Activated CD8-positive, alpha-beta memory T cell treated with anti-CD3 and anti-CD28 coated beads, Interleukin-2, amount 50 U/mL, for 24 hours (primary cell): ENCODE results near the gene LRRC8D.

Experiments used
- DNase-seq: peaks from one replicate; pipeline ENCODE4 v3.0.0-alpha.2; 2020; ENCODE audit errors: extremely low read depth

Gene LRRC8D

DNA sequence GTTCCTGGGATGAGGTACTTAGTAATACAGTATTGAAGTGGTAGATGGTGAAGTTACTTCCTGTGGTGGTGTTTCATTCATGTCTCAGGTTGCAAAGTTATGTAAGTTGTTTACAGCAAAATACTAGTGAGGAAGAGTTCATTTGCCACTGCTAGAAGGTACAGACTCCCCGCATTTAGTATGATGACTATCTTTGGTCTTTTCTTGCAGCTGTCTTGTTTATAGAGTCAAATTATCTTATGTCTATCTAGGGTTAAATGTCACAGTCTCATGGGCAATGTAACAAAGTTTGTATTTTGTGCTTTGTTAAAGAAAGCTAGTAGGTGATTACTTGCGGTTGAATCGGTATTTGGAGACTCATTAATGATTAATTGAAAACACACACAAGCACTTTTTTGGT is 50.2 kb downstream of the LRRC8D start:
- no peak for DNase-seq

DNA sequence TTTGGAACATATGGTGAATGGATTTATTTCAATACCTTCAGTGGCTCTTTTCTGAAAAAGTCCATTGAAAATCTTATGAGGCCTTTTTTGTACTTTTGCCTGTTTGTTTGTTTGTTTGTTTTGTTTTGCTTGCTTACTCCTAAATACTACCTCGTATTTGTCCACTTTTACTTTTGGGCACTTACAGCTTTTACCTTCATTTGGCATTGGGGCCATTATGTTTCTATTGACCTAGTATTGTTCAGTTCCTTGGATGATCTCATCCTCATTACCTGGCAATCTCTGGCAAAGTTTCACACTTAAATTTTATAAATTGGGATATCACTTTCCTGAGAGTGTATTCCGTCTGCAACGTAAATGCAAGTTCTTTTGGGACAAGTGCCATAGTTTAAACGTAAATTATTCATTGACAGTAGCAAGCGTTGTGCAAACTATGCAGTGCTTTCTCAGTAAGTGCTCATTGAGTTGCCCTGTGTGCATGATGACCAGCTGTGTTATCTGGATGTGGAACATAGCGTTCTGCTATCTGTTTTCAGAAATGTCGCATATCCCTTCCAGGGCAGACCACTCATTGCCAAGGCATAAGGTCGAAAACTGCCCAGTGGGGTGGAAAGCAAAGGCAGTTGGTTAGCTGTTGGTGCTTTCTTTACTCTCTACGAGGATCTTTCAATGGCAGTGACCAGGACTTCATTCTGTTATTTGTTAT is 51.1 kb downstream of the LRRC8D start:
- DNase-seq: no peak

DNA sequence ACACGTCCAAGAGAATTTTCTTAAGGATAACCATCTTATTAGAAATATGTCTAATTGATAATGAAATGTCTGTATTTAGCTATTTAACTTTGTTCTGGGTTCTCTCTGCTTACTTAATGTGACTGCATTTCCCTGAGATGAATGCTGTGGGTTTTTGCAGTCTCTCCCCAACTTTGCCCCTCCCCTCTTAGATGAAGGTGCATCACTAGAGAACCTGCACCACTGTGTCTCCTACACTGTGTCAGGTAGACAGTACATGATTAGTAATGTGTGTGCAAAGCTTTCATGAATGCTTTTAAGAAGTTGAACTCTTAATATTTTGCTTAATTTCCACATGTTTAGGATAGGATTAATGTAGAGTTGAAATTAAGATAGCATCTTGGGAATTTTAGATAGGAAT is 51.7 kb downstream of the LRRC8D start:
- no peak for DNase-seq

DNA sequence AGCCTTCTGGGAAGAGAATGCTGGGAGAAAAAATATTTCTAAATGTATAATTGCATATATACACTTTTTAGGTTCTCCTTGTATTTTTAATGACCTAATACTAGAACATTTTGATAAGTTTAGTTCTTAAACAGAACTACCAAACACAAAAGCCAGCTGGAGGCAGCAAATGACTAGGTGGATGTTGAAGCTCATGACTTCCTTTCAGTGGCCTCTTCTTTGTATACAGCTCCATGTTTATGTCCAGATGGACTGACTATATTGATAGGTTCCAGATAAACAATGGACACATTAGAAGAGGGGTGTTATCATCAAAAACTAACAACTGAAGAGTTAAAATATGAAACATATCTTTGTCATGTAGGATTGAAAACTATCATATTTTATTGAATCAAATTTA is 52.5 kb downstream of the LRRC8D start:
- DNase-seq: no peak

DNA sequence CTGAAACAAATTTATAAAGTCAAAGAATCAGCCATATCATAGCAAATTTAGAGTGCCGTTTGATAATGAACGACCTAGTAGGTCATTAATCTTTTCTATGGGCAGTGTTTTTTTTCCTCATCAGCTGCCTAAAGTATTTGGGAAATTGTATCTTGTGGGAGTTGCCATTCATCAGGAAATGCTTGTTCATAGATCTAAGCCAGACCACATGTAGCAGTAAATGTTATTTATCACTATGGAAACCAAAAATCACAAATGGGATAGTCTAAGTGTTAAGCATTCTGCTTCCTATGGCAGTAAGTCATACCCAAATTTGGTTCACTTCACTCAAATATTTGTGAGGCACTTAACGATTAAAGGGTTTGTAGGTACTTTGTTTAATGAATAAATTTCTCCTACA is 52.9 kb downstream of the LRRC8D start:
- no peak for DNase-seq

- DNase-seq: no peak
Measured at GRCh38 chr1:89876463-89876862, 55.6 kb downstream of the LRRC8D start.

DNA sequence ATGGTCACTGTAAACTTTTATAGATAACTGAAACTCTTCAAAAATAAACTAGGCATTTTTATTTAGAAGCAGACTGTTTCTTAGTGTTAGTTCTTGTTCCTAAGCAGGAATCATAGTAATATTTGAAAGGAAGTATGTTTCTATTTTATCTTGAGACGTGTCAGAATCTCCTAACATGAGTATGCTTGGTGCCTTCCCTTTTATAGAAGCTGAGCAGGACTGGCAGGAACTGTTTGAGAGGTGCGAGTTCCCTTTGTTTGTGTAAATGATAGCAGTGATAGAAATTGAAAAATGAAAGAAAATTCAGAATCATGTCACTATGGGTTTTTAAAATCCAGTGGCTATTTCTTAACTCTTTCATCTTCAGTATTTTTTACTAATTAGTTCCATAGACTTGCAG is 56.9 kb downstream of the LRRC8D start:
- DNase-seq: no peak

GRCh38 chr1:89878256-89878655 is 57.4 kb downstream of the LRRC8D start:
- no peak for DNase-seq

GRCh38 chr1:89880679-89881078 is 59.8 kb downstream of the LRRC8D start:
- DNase-seq: no peak

DNA sequence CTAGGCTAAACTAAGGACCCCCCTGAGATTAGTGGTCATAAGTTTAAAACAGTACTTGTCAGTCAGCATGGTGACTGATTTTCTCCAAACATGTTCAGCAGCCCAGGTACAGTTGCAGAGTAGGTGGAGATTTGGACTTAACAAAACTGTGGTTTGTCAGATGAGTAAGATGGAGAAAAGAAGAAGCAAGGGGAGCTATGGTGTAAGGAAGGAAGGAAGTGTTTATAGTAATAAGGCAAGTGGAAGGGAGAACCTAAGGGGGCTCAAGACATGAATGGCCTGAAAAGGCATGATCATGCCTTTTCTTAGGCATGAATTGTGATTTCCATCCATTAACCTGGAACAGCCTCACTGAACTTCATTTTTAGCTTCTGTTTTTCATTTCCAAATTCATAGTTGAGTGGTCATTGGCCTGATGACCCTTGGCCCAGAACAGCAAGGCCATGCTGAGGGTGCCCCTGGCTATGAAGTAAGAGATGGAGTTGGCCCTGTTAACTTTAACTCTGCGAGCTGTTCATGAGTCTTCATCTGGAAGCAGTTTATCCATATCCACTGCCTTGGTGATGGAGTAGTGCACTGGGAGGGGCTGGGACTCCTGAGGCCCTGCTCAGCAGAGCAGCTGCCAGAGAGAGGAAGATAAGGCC is 60.7 kb downstream of the LRRC8D start:
- DNase-seq: no peak

- DNase-seq: no peak
Measured at GRCh38 chr1:89882348-89883029, 61.7 kb downstream of the LRRC8D start.

GRCh38 chr1:89883030-89883379 is 62.2 kb downstream of the LRRC8D start:
- no peak for DNase-seq

- DNase-seq: no peak
Measured at GRCh38 chr1:89884718-89885596, 64.1 kb downstream of the LRRC8D start.

DNA sequence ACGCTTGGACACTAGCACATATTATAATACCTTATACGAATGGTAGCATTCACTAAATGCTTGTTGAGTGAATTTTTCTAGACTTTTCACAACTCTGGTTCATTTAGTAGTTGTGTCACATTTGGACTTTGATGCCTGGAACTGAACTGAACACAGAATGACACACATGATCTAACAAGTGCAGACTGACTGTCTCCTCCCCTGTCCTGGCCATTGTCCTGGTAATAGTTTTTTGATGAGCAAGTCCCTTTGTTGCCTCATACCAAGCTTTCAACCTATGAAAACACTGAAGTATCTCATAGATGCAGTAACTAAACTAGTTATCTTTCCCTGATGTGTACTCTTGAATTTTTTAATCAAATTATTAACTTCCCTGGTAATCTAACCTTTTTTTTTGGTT is 66.4 kb downstream of the LRRC8D start:
- DNase-seq: no peak

DNA sequence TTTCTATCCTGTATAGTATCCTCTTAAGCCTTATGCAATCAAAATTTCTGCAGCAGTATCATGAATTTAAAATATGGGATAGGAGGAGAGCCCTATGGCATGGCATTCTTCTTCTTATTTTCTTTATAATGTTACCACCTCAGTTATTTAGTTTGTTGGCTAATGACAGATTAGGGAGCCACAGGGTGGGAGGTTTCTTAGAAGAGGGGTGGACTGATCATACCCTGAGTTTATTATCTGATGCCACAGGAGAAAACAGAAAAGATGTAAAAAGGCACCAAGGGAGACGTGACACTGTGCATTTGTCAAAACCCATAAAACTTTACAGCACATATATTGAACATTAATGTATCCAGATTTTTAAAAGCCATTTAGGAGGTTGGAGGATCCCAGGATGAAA is 66.9 kb downstream of the LRRC8D start:
- no peak for DNase-seq

DNA sequence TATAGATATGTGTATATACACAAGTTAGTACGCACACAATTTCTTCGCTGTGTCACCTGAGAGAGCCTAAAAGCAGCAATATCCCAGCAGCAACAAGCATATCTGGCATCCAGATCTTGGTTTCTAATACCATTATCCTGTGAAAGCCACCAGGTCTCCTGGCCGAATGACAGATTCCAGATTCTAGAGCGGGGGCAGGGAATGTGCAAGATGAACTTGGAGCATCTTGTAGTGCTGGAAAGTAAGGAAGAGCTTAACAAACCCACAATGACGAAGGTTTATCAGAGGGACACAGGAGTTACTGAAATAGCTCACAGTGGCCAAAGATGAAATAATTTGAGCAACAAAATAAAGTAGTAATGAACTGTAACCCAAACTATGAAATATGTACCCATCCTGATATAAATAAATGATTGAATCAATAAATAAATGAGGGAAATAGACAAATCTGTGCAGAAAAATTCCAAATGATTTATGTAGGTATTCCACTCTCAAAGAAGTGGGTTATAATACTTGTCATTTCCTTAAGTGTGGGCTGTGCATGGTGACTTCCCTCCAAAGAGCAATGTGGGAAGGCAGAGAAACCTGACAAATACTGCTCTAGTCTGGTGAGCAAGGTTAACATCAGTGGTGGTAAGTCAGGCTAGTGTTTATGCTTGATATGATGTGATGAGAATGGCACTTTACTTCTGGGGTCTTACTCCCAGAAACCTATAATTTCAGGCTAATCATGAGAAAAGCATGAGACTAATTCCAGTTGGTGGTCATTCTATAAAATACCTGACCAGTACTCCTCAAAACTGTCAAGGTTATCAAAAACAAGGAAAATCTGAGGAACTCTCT is 67.9 kb downstream of the LRRC8D start:
- DNase-seq: no peak

- DNase-seq: no peak
Measured at GRCh38 chr1:89889323-89889615, 68.4 kb downstream of the LRRC8D start.

GRCh38 chr1:89890085-89890752 is 69.4 kb downstream of the LRRC8D start:
- no peak for DNase-seq

- no peak for DNase-seq
Measured at GRCh38 chr1:89892816-89893215, 72.0 kb downstream of the LRRC8D start.

GRCh38 chr1:89894210-89895201 is 73.7 kb downstream of the LRRC8D start:
- DNase-seq: no peak
